ENCODE results near the gene KDM7A. TPM values are rescaled to one million over a fixed set of nuclear protein-coding genes. Genes with fewer than 3 reads are reported as not detected.
A peak's percentile ranks its signal among the peaks of the same experiment; 100 is the strongest.

The KDM7A gene
- total RNA-seq, 1 donor from 2014 or later, result 14.8 TPM

GRCh38 chr7:140050100-140050499 is 126.7 kb downstream of the KDM7A start:
- Mint-ChIP-seq H3K4me3 (ENCODE audit: unreplicated experiment) (peak overlapping the region; percentile 63), H3K27me3 (ENCODE audit: unreplicated experiment) (no peaks in the 10 kb centered on the region), H3K4me1 (ENCODE audit: unreplicated experiment) (peaks cover 24% of the 10 kb centered on the region), H3K27ac (ENCODE audit: unreplicated experiment) (peak overlapping the region; percentile 90), H3K9me3 (ENCODE audit: unreplicated experiment) (peaks cover 5% of the 10 kb centered on the region), H3K36me3 (ENCODE audit: low read depth, unreplicated experiment) (peaks cover 11% of the 10 kb centered on the region)
- no peak for DNase-seq (ENCODE audit: low spot score)
- no peak for TF ChIP-seq CTCF (IDR thresholded peaks at IDR 0.05; ENCODE audit: unreplicated experiment)

GRCh38 chr7:140049339-140050024 is 127.3 kb downstream of the KDM7A start:
- Mint-ChIP-seq H3K27ac (ENCODE audit: unreplicated experiment) (peak overlapping the region; percentile 90), H3K9me3 (ENCODE audit: unreplicated experiment) (peaks cover 5% of the 10 kb centered on the region), H3K27me3 (ENCODE audit: unreplicated experiment) (no peaks in the 10 kb centered on the region), H3K4me3 (ENCODE audit: unreplicated experiment) (peak overlapping the region; percentile 63), H3K36me3 (ENCODE audit: low read depth, unreplicated experiment) (peaks cover 11% of the 10 kb centered on the region), H3K4me1 (ENCODE audit: unreplicated experiment) (peaks cover 24% of the 10 kb centered on the region)
- no peak for TF ChIP-seq CTCF (IDR thresholded peaks at IDR 0.05; ENCODE audit: unreplicated experiment)
- peak; percentile 25 for DNase-seq (ENCODE audit: low spot score)

- Mint-ChIP-seq H3K27me3 (ENCODE audit: unreplicated experiment) (no peaks in the 10 kb centered on the region), H3K36me3 (ENCODE audit: low read depth, unreplicated experiment) (peaks cover 11% of the 10 kb centered on the region), H3K4me1 (ENCODE audit: unreplicated experiment) (peaks cover 23% of the 10 kb centered on the region), H3K9me3 (ENCODE audit: unreplicated experiment) (peaks cover 5% of the 10 kb centered on the region), H3K27ac (ENCODE audit: unreplicated experiment) (peak overlapping the region; percentile 65), H3K4me3 (ENCODE audit: unreplicated experiment) (no peak overlapping the region)
- TF ChIP-seq CTCF (IDR thresholded peaks at IDR 0.05; ENCODE audit: unreplicated experiment), result no peak
- DNase-seq (ENCODE audit: low spot score), result no peak
Measured at GRCh38 chr7:140048989-140049338, 127.8 kb downstream of the KDM7A start.

GRCh38 chr7:140048138-140048537 is 128.6 kb downstream of the KDM7A start:
- peaks cover 23% of the 10 kb centered on the region for H3K4me1 Mint-ChIP-seq (ENCODE audit: unreplicated experiment)
- TF ChIP-seq CTCF (IDR thresholded peaks at IDR 0.05; ENCODE audit: unreplicated experiment), result no peak
- H3K36me3 Mint-ChIP-seq (ENCODE audit: low read depth, unreplicated experiment), result peaks cover 11% of the 10 kb centered on the region
- H3K9me3 Mint-ChIP-seq (ENCODE audit: unreplicated experiment), result peaks cover 5% of the 10 kb centered on the region
- no peak for DNase-seq (ENCODE audit: low spot score)
- H3K27me3 Mint-ChIP-seq (ENCODE audit: unreplicated experiment), result no peaks in the 10 kb centered on the region
- no peak overlapping the region for H3K27ac Mint-ChIP-seq (ENCODE audit: unreplicated experiment)
- no peak overlapping the region for H3K4me3 Mint-ChIP-seq (ENCODE audit: unreplicated experiment)

- peaks cover 11% of the 10 kb centered on the region for H3K36me3 Mint-ChIP-seq (ENCODE audit: low read depth, unreplicated experiment)
- no peak overlapping the region for H3K4me3 Mint-ChIP-seq (ENCODE audit: unreplicated experiment)
- peaks cover 24% of the 10 kb centered on the region for H3K4me1 Mint-ChIP-seq (ENCODE audit: unreplicated experiment)
- H3K9me3 Mint-ChIP-seq (ENCODE audit: unreplicated experiment), result peaks cover 5% of the 10 kb centered on the region
- no peak for DNase-seq (ENCODE audit: low spot score)
- H3K27me3 Mint-ChIP-seq (ENCODE audit: unreplicated experiment), result no peaks in the 10 kb centered on the region
- H3K27ac Mint-ChIP-seq (ENCODE audit: unreplicated experiment), result no peak overlapping the region
- no peak for TF ChIP-seq CTCF (IDR thresholded peaks at IDR 0.05; ENCODE audit: unreplicated experiment)
Measured at GRCh38 chr7:140047197-140047596, 129.6 kb downstream of the KDM7A start.
